ENCODE results near the gene LHX6. TPM values are rescaled to one million over a fixed set of nuclear protein-coding genes. Genes with fewer than 3 reads are reported as not detected.

LHX6 gene
- total RNA-seq, 1 experiment from 2014 or later, result 1.8 TPM

- TF ChIP-seq CTCF (conservative IDR thresholded peaks at IDR 0.05), result no peak
- Mint-ChIP-seq H3K9me3 (peaks cover 3 to 6% of the 10 kb centered on the region in 2 experiments), H3K27me3 (ENCODE audit: low read depth) (peaks cover 99% of the 10 kb centered on the region), H3K4me3 (peak overlapping the region in 1 of 2 experiments; percentile 72; a peak in 2 of 5 replicates), H3K4me1 (peaks cover 30 to 42% of the 10 kb centered on the region in 2 experiments), H3K36me3 (ENCODE audit: insufficient read depth in 1 of 3, low read depth in 3 of 3) (peaks cover 0 to 7% (median 0%) of the 10 kb centered on the region in 3 experiments; a peak in 2 of 7 replicates), H3K27ac (no peak overlapping the region; a peak in 1 of 7 replicates)
- Histone ChIP-seq H4K20me1 (ENCODE audit: control insufficient read depth, insufficient read depth, insufficient read length) (peaks cover 2% of the 10 kb centered on the region), H4K8ac (replicated peaks; ENCODE audit: insufficient read length, low read depth, low read length) (no peak overlapping the region), H2BK15ac (ENCODE audit: low read depth, low read length) (no peak overlapping the region), H2BK12ac (ENCODE audit: insufficient read length, low read depth, low read length) (no peak overlapping the region), H3K4me2 (ENCODE audit: insufficient read depth, insufficient read length, low read length) (peak overlapping the region; percentile 37), H2AK5ac (ENCODE audit: insufficient read length, low read length) (no peak overlapping the region), H3K18ac (ENCODE audit: insufficient read length, low read depth, low read length) (no peak overlapping the region), H4K5ac (ENCODE audit: insufficient read length, low read depth, low read length) (no peak overlapping the region), H3K4me1 (ENCODE audit: insufficient read depth, low read length) (peaks cover 4% of the 10 kb centered on the region; the same call in 1 of the 2 replicates), H3K4ac (ENCODE audit: low read depth, low read length) (no peak overlapping the region), H3K23ac (ENCODE audit: insufficient read length, low read depth, low read length) (no peak overlapping the region), H2AFZ (ENCODE audit: low read length) (no peak overlapping the region), H3K27me3 (ENCODE audit: insufficient read depth, low read length) (peaks cover 80% of the 10 kb centered on the region), H3K14ac (ENCODE audit: insufficient read depth, low read length) (no peak overlapping the region), H2BK120ac (ENCODE audit: low read depth, low read length, poor library complexity, severe bottlenecking) (no peak overlapping the region), H3K79me1 (ENCODE audit: insufficient read depth, low read depth, low read length, poor library complexity, severe bottlenecking) (no peaks in the 10 kb centered on the region), H4K91ac (ENCODE audit: insufficient read length, low read depth, low read length) (no peak overlapping the region), H3K23me2 (ENCODE audit: insufficient read length, low read depth, low read length, poor library complexity, severe bottlenecking) (peaks cover 20% of the 10 kb centered on the region), H2BK5ac (ENCODE audit: insufficient read length, low read length) (no peak overlapping the region), H3K56ac (ENCODE audit: insufficient read length, low read depth, low read length) (no peak overlapping the region), H3K79me2 (ENCODE audit: insufficient read depth, low read length) (no peaks in the 10 kb centered on the region), H3K27ac (ENCODE audit: insufficient read length, low read depth, low read length) (no peak overlapping the region), H3K9me3 (ENCODE audit: control insufficient read depth, low read depth, low read length) (no peaks in the 10 kb centered on the region), H3K9ac (ENCODE audit: extremely low read depth, insufficient read length, low read length) (no peak overlapping the region), H2BK20ac (ENCODE audit: low read depth, low read length, poor library complexity, severe bottlenecking) (no peak overlapping the region), H3T11ph (ENCODE audit: low read length) (no peak overlapping the region)
- DNase-seq, result no peak
- no CpG with 5 or more reads among the region's 4 CpGs for WGBS (ENCODE audit: extremely low coverage, insufficient read length, low lambda C conversion rate)
These were observed 12.5 kb downstream of the LHX6 start for GRCh38 chr9:122216138-122216797.

Measured in H9 (cell line).